ENCODE measurements around the gene AUTS2. TPM values are rescaled to one million over a fixed set of nuclear protein-coding genes. Genes with fewer than 3 reads are reported as not detected.

Gene AUTS2
- total RNA-seq, 1 donor from 2014 or later, result 53.0 TPM

GRCh38 chr7:70334871-70335270, 736.6 kb downstream of the AUTS2 start:
- Histone ChIP-seq H3K27ac (no peak overlapping the region), H3K9me3 (no peaks in the 10 kb centered on the region), H3K4me1 (no peaks in the 10 kb centered on the region), H3K4me3 (no peak overlapping the region), H3K36me3 (no peaks in the 10 kb centered on the region), H3K27me3 (no peaks in the 10 kb centered on the region)
- intact Hi-C loops (cut with DNase I), result no loop called here
- DNase-seq (ENCODE audit: extremely low spot score in 2 of 2), result no peak
- no peak for TF ChIP-seq POLR2A (IDR thresholded peaks at IDR 0.05)
- TF ChIP-seq CTCF (IDR thresholded peaks at IDR 0.05), result no peak
- no peak for TF ChIP-seq POLR2AphosphoS5 (IDR thresholded peaks at IDR 0.05; ENCODE audit: insufficient read depth in 1 of 2, low read depth in 1 of 2)

GRCh38 chr7:70336536-70336935, 738.3 kb downstream of the AUTS2 start:
- TF ChIP-seq POLR2AphosphoS5 (IDR thresholded peaks at IDR 0.05; ENCODE audit: insufficient read depth in 1 of 2, low read depth in 1 of 2) (no peak), CTCF (IDR thresholded peaks at IDR 0.05) (no peak), POLR2A (IDR thresholded peaks at IDR 0.05) (no peak)
- Histone ChIP-seq H3K36me3 (no peaks in the 10 kb centered on the region), H3K4me1 (no peaks in the 10 kb centered on the region), H3K4me3 (no peak overlapping the region), H3K27ac (no peak overlapping the region), H3K27me3 (no peaks in the 10 kb centered on the region), H3K9me3 (no peaks in the 10 kb centered on the region)
- no peak for DNase-seq (ENCODE audit: extremely low spot score in 2 of 2)
- intact Hi-C loops (cut with DNase I), result no loop called here

GRCh38 chr7:70338015-70338414, 739.7 kb downstream of the AUTS2 start:
- no peaks in the 10 kb centered on the region for H3K4me1 ChIP-seq
- no peaks in the 10 kb centered on the region for H3K27me3 ChIP-seq
- intact Hi-C loops (cut with DNase I), result no loop called here
- TF ChIP-seq CTCF (IDR thresholded peaks at IDR 0.05) (no peak), POLR2A (IDR thresholded peaks at IDR 0.05) (no peak), POLR2AphosphoS5 (IDR thresholded peaks at IDR 0.05; ENCODE audit: insufficient read depth in 1 of 2, low read depth in 1 of 2) (no peak)
- no peak for DNase-seq (ENCODE audit: extremely low spot score in 2 of 2)
- no peaks in the 10 kb centered on the region for H3K9me3 ChIP-seq
- H3K4me3 ChIP-seq, result no peak overlapping the region
- H3K27ac ChIP-seq, result no peak overlapping the region
- no peaks in the 10 kb centered on the region for H3K36me3 ChIP-seq

- Histone ChIP-seq H3K4me1 (no peaks in the 10 kb centered on the region), H3K9me3 (no peaks in the 10 kb centered on the region), H3K27me3 (no peaks in the 10 kb centered on the region), H3K4me3 (no peak overlapping the region), H3K27ac (no peak overlapping the region), H3K36me3 (no peaks in the 10 kb centered on the region)
- TF ChIP-seq POLR2AphosphoS5 (IDR thresholded peaks at IDR 0.05; ENCODE audit: insufficient read depth in 1 of 2, low read depth in 1 of 2), result no peak
- TF ChIP-seq CTCF (IDR thresholded peaks at IDR 0.05), result no peak
- TF ChIP-seq POLR2A (IDR thresholded peaks at IDR 0.05), result no peak
- DNase-seq (ENCODE audit: extremely low spot score in 2 of 2), result no peak
- intact Hi-C loops (cut with DNase I), result no loop called here
Measured at GRCh38 chr7:70340236-70340635, 742.0 kb downstream of the AUTS2 start.

GRCh38 chr7:70341446-70341845, 743.2 kb downstream of the AUTS2 start:
- H3K4me3 ChIP-seq, result no peak overlapping the region
- intact Hi-C loops (cut with DNase I), result no loop called here
- no peak for DNase-seq (ENCODE audit: extremely low spot score in 2 of 2)
- H3K27ac ChIP-seq, result no peak overlapping the region
- no peaks in the 10 kb centered on the region for H3K36me3 ChIP-seq
- no peaks in the 10 kb centered on the region for H3K9me3 ChIP-seq
- H3K4me1 ChIP-seq, result no peaks in the 10 kb centered on the region
- TF ChIP-seq POLR2AphosphoS5 (IDR thresholded peaks at IDR 0.05; ENCODE audit: insufficient read depth in 1 of 2, low read depth in 1 of 2) (no peak), POLR2A (IDR thresholded peaks at IDR 0.05) (no peak), CTCF (IDR thresholded peaks at IDR 0.05) (no peak)
- H3K27me3 ChIP-seq, result no peaks in the 10 kb centered on the region

Data from vagina (tissue), 2 donors.